HG02571 (cell line): ENCODE measurements around the gene LRBA.
"Not testable (repeated sequence)": the region's sequence is repeated elsewhere in the genome, so short reads cannot be mapped to it uniquely, and the experiment has no call there.

Source experiments
- ATAC-seq: cut with Tn5 transposase; IDR thresholded peaks from one replicate; pipeline ENCODE4 v1.9.1; 2021; ENCODE audit warnings: mild to moderate bottlenecking, moderate library complexity; ENCODE audit not compliant: unreplicated experiment

Gene LRBA

GRCh38 chr4:150680651-150681050 lies 334.4 kb downstream of the LRBA start:
- no peak for ATAC-seq

- no peak for ATAC-seq
These were observed 335.2 kb downstream of the LRBA start for GRCh38 chr4:150679765-150680343.

GRCh38 chr4:150679018-150679764 lies 335.9 kb downstream of the LRBA start:
- no peak for ATAC-seq

GRCh38 chr4:150673793-150674192 lies 341.3 kb downstream of the LRBA start:
- no peak for ATAC-seq

- no peak for ATAC-seq
These were observed 346.3 kb downstream of the LRBA start for GRCh38 chr4:150668824-150669223.

- no peak for ATAC-seq
These were observed 350.1 kb downstream of the LRBA start for GRCh38 chr4:150664935-150665334.

- ATAC-seq = no peak
These were observed 352.4 kb downstream of the LRBA start for GRCh38 chr4:150662686-150663085.

- ATAC-seq = not testable (repeated sequence)
These were observed 353.5 kb downstream of the LRBA start for GRCh38 chr4:150661551-150661950.

- ATAC-seq = not testable (repeated sequence)
These were observed 356.8 kb downstream of the LRBA start for GRCh38 chr4:150658258-150658657.

- ATAC-seq = no peak
These were observed 358.2 kb downstream of the LRBA start for GRCh38 chr4:150656891-150657290.

- ATAC-seq = no peak
These were observed 364.3 kb downstream of the LRBA start for GRCh38 chr4:150650751-150651150.

GRCh38 chr4:150648123-150648522 lies 367.0 kb downstream of the LRBA start:
- no peak for ATAC-seq

GRCh38 chr4:150647008-150647407 lies 368.1 kb downstream of the LRBA start:
- no peak for ATAC-seq

GRCh38 chr4:150641612-150642011 lies 373.5 kb downstream of the LRBA start:
- ATAC-seq = no peak

- ATAC-seq = no peak
These were observed 382.4 kb downstream of the LRBA start for GRCh38 chr4:150632639-150633038.

GRCh38 chr4:150628073-150628472 lies 387.0 kb downstream of the LRBA start:
- ATAC-seq = no peak

- ATAC-seq = no peak
These were observed 390.1 kb downstream of the LRBA start for GRCh38 chr4:150625033-150625432.

GRCh38 chr4:150624055-150624454 lies 391.0 kb downstream of the LRBA start:
- ATAC-seq = no peak

- ATAC-seq = no peak
These were observed 396.0 kb downstream of the LRBA start for GRCh38 chr4:150619042-150619441.

- no peak for ATAC-seq
These were observed 406.0 kb downstream of the LRBA start for GRCh38 chr4:150609131-150609530.

GRCh38 chr4:150600812-150601445 lies 414.2 kb downstream of the LRBA start:
- ATAC-seq = no peak

GRCh38 chr4:150599547-150599946 lies 415.5 kb downstream of the LRBA start:
- ATAC-seq = no peak
